Measurements from ENCODE around the gene HSH2D. TPM values are rescaled to one million over a fixed set of nuclear protein-coding genes. Genes with fewer than 3 reads are reported as not detected.

Gene HSH2D
- total RNA-seq, 1 donor from 2014 or later: 0.49 TPM

DNA sequence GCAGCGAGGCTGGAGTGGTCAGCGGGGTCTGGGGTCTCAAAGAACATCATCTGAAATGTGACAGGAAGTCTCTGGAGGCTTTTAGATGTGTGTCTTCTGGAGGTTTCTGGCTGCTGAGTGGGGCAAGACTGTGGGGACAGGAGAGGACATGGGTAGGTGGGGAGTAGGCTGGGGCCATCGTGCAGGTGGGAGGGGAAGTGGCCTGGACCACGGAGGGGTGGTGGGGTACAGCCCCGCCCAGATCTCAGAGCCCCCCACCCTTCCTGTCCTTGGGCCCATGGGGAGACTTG lies 60.5 kb downstream of the HSH2D start:
- ATAC-seq (no peak), DNase-seq (ENCODE audit: missing footprints) (no peak)
- intact Hi-C loops (cut with DNase I): no loop called here

DNA sequence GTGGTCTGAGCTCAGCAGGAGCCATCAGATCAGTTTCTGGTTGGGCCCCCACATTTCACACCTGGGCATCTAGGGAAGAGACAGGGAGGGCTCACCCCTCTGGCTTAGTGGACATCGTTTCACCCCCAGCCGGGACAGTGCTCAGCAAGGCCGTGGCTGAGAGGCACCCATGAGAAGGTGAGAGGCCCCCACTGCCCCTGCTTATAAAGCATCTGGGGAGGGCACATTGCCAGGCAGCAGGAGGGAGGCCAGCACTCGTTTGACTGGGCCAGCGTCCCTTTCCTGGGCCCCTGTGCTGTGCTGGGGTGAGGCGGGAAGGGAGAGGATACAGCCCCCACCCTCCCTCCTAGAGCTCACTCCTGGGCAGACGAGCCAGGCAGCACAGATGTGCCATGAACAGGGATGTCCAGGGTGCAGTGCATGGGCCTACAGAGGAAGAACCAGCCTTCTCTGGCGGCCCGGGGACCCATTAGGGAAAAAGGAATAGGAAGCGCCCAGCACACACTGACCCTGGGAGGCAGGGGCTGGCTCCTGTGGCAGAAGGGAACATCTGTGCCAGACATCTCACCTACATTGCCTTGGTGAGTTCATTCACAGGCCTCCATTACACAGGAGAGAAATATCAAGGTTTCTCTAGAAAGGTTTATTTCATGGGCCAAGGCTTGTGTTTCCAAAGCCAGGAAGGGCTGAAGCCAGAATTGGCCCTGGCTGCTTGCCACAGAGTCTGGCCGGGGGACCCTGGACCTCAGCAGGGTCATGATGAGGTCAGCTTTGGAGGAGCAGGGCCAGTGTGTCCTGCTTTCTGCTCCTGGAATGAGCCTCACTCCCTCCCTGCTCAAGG lies 61.9 kb downstream of the HSH2D start:
- intact Hi-C loops (cut with DNase I): no loop called here
- DNase-seq (ENCODE audit: missing footprints) (no peak), ATAC-seq (peak; percentile 38)

GRCh38 chr19:16206046-16206605 lies 62.6 kb downstream of the HSH2D start:
- intact Hi-C loops (cut with DNase I): no loop called here
- DNase-seq (ENCODE audit: missing footprints): no peak
- ATAC-seq: no peak

GRCh38 chr19:16206637-16207036 lies 63.2 kb downstream of the HSH2D start:
- intact Hi-C loops (cut with DNase I): no loop called here
- DNase-seq (ENCODE audit: missing footprints): no peak
- no peak for ATAC-seq

- no peak for DNase-seq (ENCODE audit: missing footprints)
- ATAC-seq: no peak
- intact Hi-C loops (cut with DNase I): no loop called here
These were observed 63.6 kb downstream of the HSH2D start for GRCh38 chr19:16207063-16207462.

DNA sequence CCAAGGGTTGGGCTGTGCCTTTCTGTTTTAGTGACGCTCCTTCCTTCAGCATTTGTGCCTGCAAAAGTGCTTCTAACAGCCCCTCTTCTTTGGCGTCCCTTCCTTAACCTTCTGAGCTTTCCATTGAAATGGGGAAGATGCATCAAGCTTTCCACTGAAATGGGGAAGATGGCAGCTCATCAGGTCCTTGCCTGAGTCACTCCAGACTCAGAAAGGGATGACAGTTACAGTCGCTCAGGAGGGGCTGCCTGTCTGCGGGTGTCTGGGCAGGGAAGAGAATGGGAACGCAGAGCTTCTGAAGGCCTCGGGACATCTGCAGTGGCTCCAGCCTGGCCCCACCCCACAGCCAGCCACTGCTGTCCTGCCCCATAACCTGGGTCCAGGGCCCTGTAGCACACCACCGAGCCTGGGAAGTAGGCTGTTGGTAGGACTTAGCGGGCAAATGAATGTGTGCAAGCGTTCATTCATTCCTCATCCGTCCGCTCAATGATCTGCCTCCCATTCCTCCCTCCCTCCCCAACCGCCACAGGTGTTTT lies 64.1 kb downstream of the HSH2D start:
- intact Hi-C loops (cut with DNase I): no loop called here
- no peak for ATAC-seq
- DNase-seq (ENCODE audit: missing footprints): no peak

Other genes starting within 250 kb of the HSH2D start
- not detected for gene CYP4F2, start 245.6 kb upstream of the HSH2D start, total RNA-seq
- gene CYP4F11, start 209.2 kb upstream of the HSH2D start, total RNA-seq: 0.30 TPM
- gene OR10H4, start 194.7 kb upstream of the HSH2D start, total RNA-seq: not detected
- 106 TPM for gene TPM4, start 67.2 kb upstream of the HSH2D start, total RNA-seq
- gene RAB8A, start 31.8 kb upstream of the HSH2D start, total RNA-seq: 25.6 TPM
- not detected for gene CIB3, start 29.8 kb downstream of the HSH2D start, total RNA-seq
- 38.8 TPM for gene FAM32A, start 41.7 kb downstream of the HSH2D start, total RNA-seq
- gene AP1M1, start 54.2 kb downstream of the HSH2D start, total RNA-seq: 39.4 TPM
- 73.1 TPM for gene KLF2, start 181.1 kb downstream of the HSH2D start, total RNA-seq